Measurements from ENCODE around the gene MEIKIN. TPM values are rescaled to one million over a fixed set of nuclear protein-coding genes. Genes with fewer than 3 reads are reported as not detected.

MEIKIN gene
- total and polyA plus RNA-seq, 4 donors, result 0.42 to 0.51 TPM; not detected in 2

GRCh38 chr5:131979816-131980215, 34.4 kb upstream of the MEIKIN start:
- H3K9ac ChIP-seq (ENCODE audit: low read depth in 1 of 2, low read length in 2 of 2), result no peak overlapping the region
- no peak for TF ChIP-seq FOXA2 (IDR thresholded peaks at IDR 0.05)
- no peak for TF ChIP-seq HNF4G (IDR thresholded peaks at IDR 0.05)
- TF ChIP-seq GABPA (IDR thresholded peaks at IDR 0.05 in 1 of 2, conservative IDR thresholded peaks at IDR 0.05 in 1 of 2), result no peak
- TF ChIP-seq YY1 (IDR thresholded peaks at IDR 0.05), result no peak
- TF ChIP-seq, protein P1, sequence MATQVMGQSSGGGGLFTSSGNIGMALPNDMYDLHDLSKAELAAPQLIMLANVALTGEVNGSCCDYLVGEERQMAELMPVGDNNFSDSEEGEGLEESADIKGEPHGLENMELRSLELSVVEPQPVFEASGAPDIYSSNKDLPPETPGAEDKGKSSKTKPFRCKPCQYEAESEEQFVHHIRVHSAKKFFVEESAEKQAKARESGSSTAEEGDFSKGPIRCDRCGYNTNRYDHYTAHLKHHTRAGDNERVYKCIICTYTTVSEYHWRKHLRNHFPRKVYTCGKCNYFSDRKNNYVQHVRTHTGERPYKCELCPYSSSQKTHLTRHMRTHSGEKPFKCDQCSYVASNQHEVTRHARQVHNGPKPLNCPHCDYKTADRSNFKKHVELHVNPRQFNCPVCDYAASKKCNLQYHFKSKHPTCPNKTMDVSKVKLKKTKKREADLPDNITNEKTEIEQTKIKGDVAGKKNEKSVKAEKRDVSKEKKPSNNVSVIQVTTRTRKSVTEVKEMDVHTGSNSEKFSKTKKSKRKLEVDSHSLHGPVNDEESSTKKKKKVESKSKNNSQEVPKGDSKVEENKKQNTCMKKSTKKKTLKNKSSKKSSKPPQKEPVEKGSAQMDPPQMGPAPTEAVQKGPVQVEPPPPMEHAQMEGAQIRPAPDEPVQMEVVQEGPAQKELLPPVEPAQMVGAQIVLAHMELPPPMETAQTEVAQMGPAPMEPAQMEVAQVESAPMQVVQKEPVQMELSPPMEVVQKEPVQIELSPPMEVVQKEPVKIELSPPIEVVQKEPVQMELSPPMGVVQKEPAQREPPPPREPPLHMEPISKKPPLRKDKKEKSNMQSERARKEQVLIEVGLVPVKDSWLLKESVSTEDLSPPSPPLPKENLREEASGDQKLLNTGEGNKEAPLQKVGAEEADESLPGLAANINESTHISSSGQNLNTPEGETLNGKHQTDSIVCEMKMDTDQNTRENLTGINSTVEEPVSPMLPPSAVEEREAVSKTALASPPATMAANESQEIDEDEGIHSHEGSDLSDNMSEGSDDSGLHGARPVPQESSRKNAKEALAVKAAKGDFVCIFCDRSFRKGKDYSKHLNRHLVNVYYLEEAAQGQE (IDR thresholded peaks at IDR 0.05), result no peak
- TF ChIP-seq FOXA1 (IDR thresholded peaks at IDR 0.05), result no peak
- no peak for TF ChIP-seq NR2F2 (IDR thresholded peaks at IDR 0.05)
- H3K4me3 ChIP-seq (ENCODE audit: low read depth in 1 of 3, low read length in 3 of 3), result no peak overlapping the region
- H3K9me3 ChIP-seq (ENCODE audit: control insufficient read depth in 4 of 4, low read length in 3 of 4), result no peaks in the 10 kb centered on the region
- no peak overlapping the region for H3K27ac ChIP-seq (ENCODE audit: low read depth in 1 of 2, low read length in 2 of 2)
- H3K36me3 ChIP-seq (ENCODE audit: control insufficient read depth in 4 of 4, insufficient read depth in 3 of 4, low read depth in 1 of 4, low read length in 3 of 4), result no peaks in the 10 kb centered on the region
- no peak for DNase-seq (ENCODE audit: low spot score)
- H3K27me3 ChIP-seq (ENCODE audit: control insufficient read depth in 4 of 4, insufficient read depth in 4 of 4, low read length in 3 of 4), result no peaks in the 10 kb centered on the region
- no peaks in the 10 kb centered on the region for H3K4me1 ChIP-seq (ENCODE audit: control insufficient read depth in 4 of 4, insufficient read depth in 4 of 4, low read length in 3 of 4)
- 74% methylated on average over 4 of the region's 4 CpGs for WGBS

DNA sequence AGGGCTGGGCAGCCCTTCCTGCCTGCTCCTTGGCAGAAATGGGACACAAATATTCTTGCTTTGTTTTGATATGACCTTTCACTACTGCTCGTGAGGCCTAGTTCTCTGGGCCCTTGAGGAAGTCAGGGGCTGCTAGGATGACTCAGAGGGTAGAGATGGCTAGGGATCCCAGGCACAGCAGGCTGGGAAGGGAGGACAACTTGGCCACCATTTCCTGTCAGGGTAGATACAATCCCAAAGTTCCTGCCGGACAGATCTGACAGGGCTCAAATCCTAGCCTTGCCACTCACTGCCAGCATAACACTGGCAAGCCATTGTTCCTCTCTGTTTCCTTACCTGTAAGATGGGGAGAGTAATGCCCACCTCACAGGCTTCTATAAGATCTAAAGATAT, 31.7 kb upstream of the MEIKIN start:
- Histone ChIP-seq H3K4me1 (ENCODE audit: control insufficient read depth in 4 of 4, insufficient read depth in 4 of 4, low read length in 3 of 4) (no peaks in the 10 kb centered on the region), H3K4me3 (ENCODE audit: low read depth in 1 of 3, low read length in 3 of 3) (no peak overlapping the region), H3K27me3 (ENCODE audit: control insufficient read depth in 4 of 4, insufficient read depth in 4 of 4, low read length in 3 of 4) (no peaks in the 10 kb centered on the region), H3K9ac (ENCODE audit: low read depth in 1 of 2, low read length in 2 of 2) (no peak overlapping the region), H3K36me3 (ENCODE audit: control insufficient read depth in 4 of 4, insufficient read depth in 3 of 4, low read depth in 1 of 4, low read length in 3 of 4) (no peaks in the 10 kb centered on the region), H3K27ac (ENCODE audit: low read depth in 1 of 2, low read length in 2 of 2) (no peak overlapping the region), H3K9me3 (ENCODE audit: control insufficient read depth in 4 of 4, low read length in 3 of 4) (no peaks in the 10 kb centered on the region)
- no peak for DNase-seq (ENCODE audit: low spot score)
- TF ChIP-seq ATF3 (IDR thresholded peaks at IDR 0.05), result no peak
- no peak for TF ChIP-seq GABPA (IDR thresholded peaks at IDR 0.05 in 1 of 2, conservative IDR thresholded peaks at IDR 0.05 in 1 of 2)
- 90% methylated on average over 2 of the region's 2 CpGs for WGBS

GRCh38 chr5:131976414-131977211, 31.1 kb upstream of the MEIKIN start:
- H3K4me1 ChIP-seq (ENCODE audit: control insufficient read depth in 4 of 4, insufficient read depth in 4 of 4, low read length in 3 of 4), result no peaks in the 10 kb centered on the region
- TF ChIP-seq, protein P1 (IDR thresholded peaks at IDR 0.05), result no peak
- TF ChIP-seq CTCF (IDR thresholded peaks at IDR 0.05; ENCODE audit: low read depth, low read length, missing input control) (no peak), HNF4A (conservative IDR thresholded peaks at IDR 0.05) (no peak), RXRA (IDR thresholded peaks at IDR 0.05) (no peak), SP1 (IDR thresholded peaks at IDR 0.05) (no peak), RAD21 (IDR thresholded peaks at IDR 0.05) (no peak), MAX (IDR thresholded peaks at IDR 0.05) (no peak)
- no peaks in the 10 kb centered on the region for H3K27me3 ChIP-seq (ENCODE audit: control insufficient read depth in 4 of 4, insufficient read depth in 4 of 4, low read length in 3 of 4)
- H3K9me3 ChIP-seq (ENCODE audit: control insufficient read depth in 4 of 4, low read length in 3 of 4), result no peaks in the 10 kb centered on the region
- no peak overlapping the region for H3K27ac ChIP-seq (ENCODE audit: low read depth in 1 of 2, low read length in 2 of 2)
- no peak overlapping the region for H3K9ac ChIP-seq (ENCODE audit: low read depth in 1 of 2, low read length in 2 of 2)
- DNase-seq (ENCODE audit: low spot score), result no peak
- WGBS, result 98% methylated on average over 6 of the region's 6 CpGs
- H3K4me3 ChIP-seq (ENCODE audit: low read depth in 1 of 3, low read length in 3 of 3), result no peak overlapping the region
- no peaks in the 10 kb centered on the region for H3K36me3 ChIP-seq (ENCODE audit: control insufficient read depth in 4 of 4, insufficient read depth in 3 of 4, low read depth in 1 of 4, low read length in 3 of 4)
